ENCODE data around the gene DDX46.

DDX46 gene

DNA sequence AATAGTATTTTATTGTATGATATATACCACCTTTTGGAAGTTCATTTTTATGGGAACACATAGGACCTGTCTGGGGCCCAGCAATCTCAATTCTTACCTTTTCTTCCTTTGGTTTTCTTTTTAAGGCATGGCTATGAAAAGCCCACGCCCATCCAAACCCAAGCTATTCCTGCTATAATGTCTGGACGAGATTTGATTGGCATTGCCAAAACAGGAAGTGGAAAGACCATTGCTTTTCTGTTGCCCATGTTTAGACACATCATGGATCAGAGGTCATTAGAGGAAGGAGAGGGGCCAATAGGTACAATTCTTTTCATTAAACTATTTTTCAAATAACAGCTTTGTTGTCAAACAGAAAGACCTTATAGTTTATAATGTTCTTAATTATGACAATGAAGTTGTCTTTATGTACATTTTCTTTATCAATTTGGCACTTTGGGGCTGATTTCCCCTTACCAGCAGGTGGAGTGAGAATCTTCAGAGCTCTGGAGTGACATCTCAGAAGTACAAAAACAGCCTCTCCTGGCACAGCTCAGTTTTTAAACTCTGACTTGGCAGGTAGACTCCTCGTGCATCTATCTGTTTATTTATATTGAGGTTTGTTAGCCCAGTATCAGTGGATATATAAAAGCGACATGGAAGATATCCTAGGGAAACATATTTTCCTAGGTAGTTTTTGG, 25.8 kb downstream of the DDX46 start:
- Histone ChIP-seq H3K36me3 (ENCODE audit: control insufficient read depth in 4 of 4, insufficient read depth in 4 of 4, low read length in 3 of 4) (peaks cover 14 to 76% (median 51%) of the 10 kb centered on the region in 4 experiments), H3K4me1 (ENCODE audit: control extremely low read depth in 1 of 4, control insufficient read depth in 4 of 4, insufficient read depth in 4 of 4, low read length in 3 of 4) (no peaks in the 10 kb centered on the region), H3K9me3 (ENCODE audit: control extremely low read depth in 1 of 5, control insufficient read depth in 4 of 5, insufficient read depth in 2 of 5, low read depth in 1 of 5, low read length in 4 of 5) (no peaks in the 10 kb centered on the region), H3K27me3 (replicated peaks in 2 of 5; ENCODE audit: control insufficient read depth in 4 of 5, insufficient read depth in 5 of 5, low read length in 4 of 5) (no peaks in the 10 kb centered on the region), H3K4me3 (ENCODE audit: control insufficient read depth in 1 of 7, extremely low read depth in 1 of 7, insufficient read depth in 4 of 7, low read depth in 2 of 7, low read length in 6 of 7) (no peak overlapping the region), H3K27ac (ENCODE audit: insufficient read depth in 1 of 2, low read depth in 1 of 2, low read length in 2 of 2, poor library complexity in 1 of 2, severe bottlenecking in 2 of 2) (peak overlapping the region in 1 of 2 experiments; percentile 3)
- POLR2A ChIA-PET, result no interaction called here
- peak; percentile 23 to 50 (median 45) for DNase-seq
- CTCF ChIA-PET, result interaction anchor here (0.9 to 1.1 kb wide), 3 partner anchors 12 to 40 kb away, joined by 3 read pairs; no protein-coding TSS in a partner anchor
- WGBS (ENCODE audit: insufficient coverage), result 100% methylated on average over 1 of the region's 4 CpGs

DNA sequence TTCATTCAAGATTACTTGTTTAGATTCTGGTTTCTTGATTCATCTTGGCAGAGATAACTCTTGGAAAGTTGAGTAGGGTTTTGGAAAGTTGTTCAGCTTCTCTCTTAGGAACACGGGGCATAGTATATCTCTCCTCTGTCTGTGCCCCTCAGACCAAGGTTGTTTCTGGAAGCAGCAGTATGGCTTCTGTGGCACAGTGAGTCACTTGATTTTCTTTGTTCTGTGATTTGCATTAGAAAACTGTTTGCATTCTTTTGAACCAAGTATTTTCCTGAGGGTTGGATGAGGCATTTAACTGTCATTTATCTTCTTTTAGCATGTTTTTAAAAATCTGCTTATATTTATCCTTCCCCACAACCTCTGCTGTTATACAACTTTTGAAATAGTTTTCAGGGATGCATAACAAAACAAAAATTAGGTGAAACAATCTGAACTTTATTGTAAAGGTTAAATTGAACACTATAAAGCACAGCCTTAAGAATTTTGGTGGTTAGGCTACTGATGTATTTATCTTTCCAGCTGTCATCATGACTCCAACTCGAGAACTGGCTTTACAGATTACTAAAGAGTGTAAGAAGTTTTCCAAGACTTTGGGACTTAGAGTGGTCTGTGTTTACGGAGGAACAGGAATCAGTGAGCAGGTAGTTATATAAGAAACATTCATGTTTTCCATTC, 26.5 kb downstream of the DDX46 start:
- ChIA-PET POLR2A (no interaction called here), CTCF (interaction anchor here (0.9 to 1.1 kb wide), 3 partner anchors 12 to 39 kb away, joined by 3 read pairs; no protein-coding TSS in a partner anchor)
- no CpG with 5 or more reads among the region's 3 CpGs for WGBS (ENCODE audit: insufficient coverage)
- Histone ChIP-seq H3K36me3 (ENCODE audit: control insufficient read depth in 4 of 4, insufficient read depth in 4 of 4, low read length in 3 of 4) (peaks cover 12 to 75% (median 48%) of the 10 kb centered on the region in 4 experiments), H3K4me3 (ENCODE audit: control insufficient read depth in 1 of 7, extremely low read depth in 1 of 7, insufficient read depth in 4 of 7, low read depth in 2 of 7, low read length in 6 of 7) (no peak overlapping the region), H3K9me3 (ENCODE audit: control extremely low read depth in 1 of 5, control insufficient read depth in 4 of 5, insufficient read depth in 2 of 5, low read depth in 1 of 5, low read length in 4 of 5) (no peaks in the 10 kb centered on the region), H3K27ac (ENCODE audit: insufficient read depth in 1 of 2, low read depth in 1 of 2, low read length in 2 of 2, poor library complexity in 1 of 2, severe bottlenecking in 2 of 2) (no peak overlapping the region), H3K4me1 (ENCODE audit: control extremely low read depth in 1 of 4, control insufficient read depth in 4 of 4, insufficient read depth in 4 of 4, low read length in 3 of 4) (no peaks in the 10 kb centered on the region), H3K27me3 (replicated peaks in 2 of 5; ENCODE audit: control insufficient read depth in 4 of 5, insufficient read depth in 5 of 5, low read length in 4 of 5) (no peaks in the 10 kb centered on the region)
- DNase-seq, result no peak

DNA sequence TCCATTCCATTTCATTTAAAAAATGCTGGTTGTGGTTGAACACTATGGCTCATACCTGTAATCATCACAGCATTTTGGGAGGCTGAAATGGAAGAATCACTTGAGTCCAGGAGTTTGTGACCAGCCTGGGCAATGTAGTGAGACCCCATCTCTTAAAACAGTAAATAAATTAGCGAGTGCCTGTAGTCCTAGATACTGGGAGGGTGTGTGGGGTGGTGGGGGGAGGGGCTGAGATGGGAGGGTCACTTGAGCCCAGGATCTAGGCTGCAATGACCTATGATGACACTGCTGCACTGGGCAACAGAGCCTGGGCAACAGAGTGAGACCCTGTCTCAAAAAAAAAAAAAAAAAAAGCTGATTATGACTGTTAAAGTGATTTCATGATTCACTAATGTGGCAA, 29.1 kb downstream of the DDX46 start:
- H3K27me3 ChIP-seq (replicated peaks in 2 of 5; ENCODE audit: control insufficient read depth in 4 of 5, insufficient read depth in 5 of 5, low read length in 4 of 5), result no peaks in the 10 kb centered on the region
- H3K36me3 ChIP-seq (ENCODE audit: control insufficient read depth in 4 of 4, insufficient read depth in 4 of 4, low read length in 3 of 4), result peaks cover 11 to 77% (median 54%) of the 10 kb centered on the region in 4 experiments
- no peak for DNase-seq
- H3K4me3 ChIP-seq (ENCODE audit: control insufficient read depth in 1 of 7, extremely low read depth in 1 of 7, insufficient read depth in 4 of 7, low read depth in 2 of 7, low read length in 6 of 7), result no peak overlapping the region
- H3K9me3 ChIP-seq (ENCODE audit: control extremely low read depth in 1 of 5, control insufficient read depth in 4 of 5, insufficient read depth in 2 of 5, low read depth in 1 of 5, low read length in 4 of 5), result no peaks in the 10 kb centered on the region
- no peaks in the 10 kb centered on the region for H3K4me1 ChIP-seq (ENCODE audit: control extremely low read depth in 1 of 4, control insufficient read depth in 4 of 4, insufficient read depth in 4 of 4, low read length in 3 of 4)
- ChIA-PET POLR2A (no interaction called here), CTCF (no interaction called here)
- H3K27ac ChIP-seq (ENCODE audit: insufficient read depth in 1 of 2, low read depth in 1 of 2, low read length in 2 of 2, poor library complexity in 1 of 2, severe bottlenecking in 2 of 2), result no peak overlapping the region
- no CpG with 5 or more reads among the region's 1 CpG for WGBS (ENCODE audit: insufficient coverage)

DNA sequence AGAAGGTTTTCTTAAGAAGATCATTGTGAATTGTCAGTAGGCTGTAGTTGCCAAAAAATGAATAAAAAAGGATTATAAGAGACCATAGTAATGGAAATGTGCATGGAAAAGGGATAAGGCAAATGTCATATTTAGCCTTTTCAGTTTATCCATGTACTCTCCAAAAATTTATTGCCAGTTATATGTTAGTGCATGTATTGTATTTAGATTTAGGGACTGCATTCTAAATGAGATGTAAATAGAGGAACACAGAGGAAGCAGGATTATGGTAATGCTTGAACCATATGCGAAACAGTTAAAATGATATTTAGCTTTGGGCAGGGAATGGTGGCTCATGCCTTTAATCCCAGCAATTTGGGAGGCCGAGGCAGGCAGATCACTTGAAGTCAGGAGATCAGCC, 33.0 kb downstream of the DDX46 start:
- H3K4me3 ChIP-seq (ENCODE audit: control insufficient read depth in 1 of 7, extremely low read depth in 1 of 7, insufficient read depth in 4 of 7, low read depth in 2 of 7, low read length in 6 of 7), result no peak overlapping the region
- no peaks in the 10 kb centered on the region for H3K27me3 ChIP-seq (replicated peaks in 2 of 5; ENCODE audit: control insufficient read depth in 4 of 5, insufficient read depth in 5 of 5, low read length in 4 of 5)
- DNase-seq, result no peak
- H3K9me3 ChIP-seq (ENCODE audit: control extremely low read depth in 1 of 5, control insufficient read depth in 4 of 5, insufficient read depth in 2 of 5, low read depth in 1 of 5, low read length in 4 of 5), result no peaks in the 10 kb centered on the region
- no peak overlapping the region for H3K27ac ChIP-seq (ENCODE audit: insufficient read depth in 1 of 2, low read depth in 1 of 2, low read length in 2 of 2, poor library complexity in 1 of 2, severe bottlenecking in 2 of 2)
- ChIA-PET POLR2A (no interaction called here), CTCF (interaction anchor here (0.6 to 2.5 kb wide), 3 partner anchors 69 to 393 kb away, joined by 3 to 6 read pairs (median 3); partner anchors contain the start of gene PCBD2)
- peaks cover 23 to 79% (median 57%) of the 10 kb centered on the region in 4 experiments for H3K36me3 ChIP-seq (ENCODE audit: control insufficient read depth in 4 of 4, insufficient read depth in 4 of 4, low read length in 3 of 4)
- H3K4me1 ChIP-seq (ENCODE audit: control extremely low read depth in 1 of 4, control insufficient read depth in 4 of 4, insufficient read depth in 4 of 4, low read length in 3 of 4), result no peaks in the 10 kb centered on the region
- WGBS (ENCODE audit: insufficient coverage), result 100% methylated on average over 2 of the region's 2 CpGs

DNA sequence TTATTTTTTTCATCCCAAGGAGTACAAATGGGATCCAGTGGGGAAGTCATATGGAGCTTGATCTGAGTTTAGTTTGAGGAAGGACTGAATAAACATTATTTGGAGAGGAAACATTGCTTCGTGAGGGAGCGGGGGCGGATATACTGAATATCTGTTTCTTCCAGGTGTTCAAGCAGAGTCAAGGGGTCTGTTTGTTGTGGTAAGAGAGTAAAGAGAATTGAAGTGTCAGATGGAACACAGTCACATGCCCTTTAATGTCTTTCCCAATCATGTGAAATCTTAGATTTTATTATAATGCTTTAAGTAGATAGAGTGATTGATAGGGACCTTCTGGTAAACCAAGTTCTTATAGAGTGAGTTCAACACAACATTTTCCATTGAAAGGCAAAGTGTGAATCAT, 33.7 kb downstream of the DDX46 start:
- no peaks in the 10 kb centered on the region for H3K4me1 ChIP-seq (ENCODE audit: control extremely low read depth in 1 of 4, control insufficient read depth in 4 of 4, insufficient read depth in 4 of 4, low read length in 3 of 4)
- no peaks in the 10 kb centered on the region for H3K9me3 ChIP-seq (ENCODE audit: control extremely low read depth in 1 of 5, control insufficient read depth in 4 of 5, insufficient read depth in 2 of 5, low read depth in 1 of 5, low read length in 4 of 5)
- H3K36me3 ChIP-seq (ENCODE audit: control insufficient read depth in 4 of 4, insufficient read depth in 4 of 4, low read length in 3 of 4), result peaks cover 23 to 75% (median 53%) of the 10 kb centered on the region in 4 experiments
- no CpG with 5 or more reads among the region's 3 CpGs for WGBS (ENCODE audit: insufficient coverage)
- no peak for DNase-seq
- H3K27me3 ChIP-seq (replicated peaks in 2 of 5; ENCODE audit: control insufficient read depth in 4 of 5, insufficient read depth in 5 of 5, low read length in 4 of 5), result no peaks in the 10 kb centered on the region
- H3K4me3 ChIP-seq (ENCODE audit: control insufficient read depth in 1 of 7, extremely low read depth in 1 of 7, insufficient read depth in 4 of 7, low read depth in 2 of 7, low read length in 6 of 7), result no peak overlapping the region
- CTCF ChIA-PET, result interaction anchor here (1.0 to 2.5 kb wide), 2 partner anchors 68 to 113 kb away, joined by 3 to 6 read pairs; partner anchors contain the start of gene PCBD2
- H3K27ac ChIP-seq (ENCODE audit: insufficient read depth in 1 of 2, low read depth in 1 of 2, low read length in 2 of 2, poor library complexity in 1 of 2, severe bottlenecking in 2 of 2), result no peak overlapping the region
- POLR2A ChIA-PET, result no interaction called here

DNA sequence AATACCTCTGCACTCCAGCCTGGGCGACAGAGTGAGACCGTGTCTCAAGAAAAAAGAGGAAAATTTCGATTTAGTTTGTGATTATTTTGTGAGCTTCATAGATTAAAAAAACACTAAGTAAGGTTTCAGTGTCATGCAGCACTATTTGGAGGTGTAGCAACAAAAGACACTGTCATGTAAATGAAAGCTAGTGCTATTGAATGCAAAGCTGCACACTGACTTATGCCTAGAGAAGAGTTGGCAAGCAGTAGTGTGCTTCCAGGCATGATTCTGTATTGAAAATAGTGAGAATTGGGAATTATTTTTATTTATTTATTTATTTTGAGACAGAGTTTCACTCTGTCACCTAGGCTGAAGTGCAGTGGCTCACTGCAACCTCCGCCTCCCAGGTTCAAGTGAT, 34.5 kb downstream of the DDX46 start:
- peaks cover 23 to 75% (median 54%) of the 10 kb centered on the region in 4 experiments for H3K36me3 ChIP-seq (ENCODE audit: control insufficient read depth in 4 of 4, insufficient read depth in 4 of 4, low read length in 3 of 4)
- no peaks in the 10 kb centered on the region for H3K9me3 ChIP-seq (ENCODE audit: control extremely low read depth in 1 of 5, control insufficient read depth in 4 of 5, insufficient read depth in 2 of 5, low read depth in 1 of 5, low read length in 4 of 5)
- POLR2A ChIA-PET, result no interaction called here
- H3K27me3 ChIP-seq (replicated peaks in 2 of 5; ENCODE audit: control insufficient read depth in 4 of 5, insufficient read depth in 5 of 5, low read length in 4 of 5), result no peaks in the 10 kb centered on the region
- no peak overlapping the region for H3K4me3 ChIP-seq (ENCODE audit: control insufficient read depth in 1 of 7, extremely low read depth in 1 of 7, insufficient read depth in 4 of 7, low read depth in 2 of 7, low read length in 6 of 7)
- no peak for DNase-seq
- H3K27ac ChIP-seq (ENCODE audit: insufficient read depth in 1 of 2, low read depth in 1 of 2, low read length in 2 of 2, poor library complexity in 1 of 2, severe bottlenecking in 2 of 2), result no peak overlapping the region
- WGBS (ENCODE audit: insufficient coverage), result 97% methylated on average over 4 of the region's 4 CpGs
- CTCF ChIA-PET, result interaction anchor here (2.5 kb wide), 1 partner anchor 112 kb away, joined by 6 read pairs; the partner anchor contains the start of gene PCBD2
- H3K4me1 ChIP-seq (ENCODE audit: control extremely low read depth in 1 of 4, control insufficient read depth in 4 of 4, insufficient read depth in 4 of 4, low read length in 3 of 4), result no peaks in the 10 kb centered on the region

DNA sequence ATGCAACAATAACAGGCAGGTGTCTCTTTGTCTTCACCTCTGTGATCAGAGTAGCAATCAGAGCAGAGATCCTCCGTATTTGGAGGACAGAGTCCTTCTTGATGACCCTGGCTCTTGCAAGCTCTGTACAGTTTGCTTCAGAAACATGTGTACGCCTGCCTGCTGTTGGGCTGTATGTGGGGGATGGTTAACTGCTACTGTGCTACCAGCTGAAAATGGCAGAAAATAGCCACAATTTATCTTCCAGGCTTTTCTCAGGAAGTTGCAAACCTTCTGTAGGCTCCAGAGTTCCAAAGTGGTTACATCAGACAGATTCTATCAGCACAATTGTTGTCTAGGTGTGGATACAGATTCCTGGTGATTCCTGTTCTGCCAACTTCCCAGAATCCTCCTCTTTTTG, 35.5 kb downstream of the DDX46 start:
- no peak for DNase-seq
- H3K4me1 ChIP-seq (ENCODE audit: control extremely low read depth in 1 of 4, control insufficient read depth in 4 of 4, insufficient read depth in 4 of 4, low read length in 3 of 4), result no peaks in the 10 kb centered on the region
- no peaks in the 10 kb centered on the region for H3K27me3 ChIP-seq (replicated peaks in 2 of 5; ENCODE audit: control insufficient read depth in 4 of 5, insufficient read depth in 5 of 5, low read length in 4 of 5)
- no peak overlapping the region for H3K4me3 ChIP-seq (ENCODE audit: control insufficient read depth in 1 of 7, extremely low read depth in 1 of 7, insufficient read depth in 4 of 7, low read depth in 2 of 7, low read length in 6 of 7)
- H3K27ac ChIP-seq (ENCODE audit: insufficient read depth in 1 of 2, low read depth in 1 of 2, low read length in 2 of 2, poor library complexity in 1 of 2, severe bottlenecking in 2 of 2), result no peak overlapping the region
- H3K9me3 ChIP-seq (ENCODE audit: control extremely low read depth in 1 of 5, control insufficient read depth in 4 of 5, insufficient read depth in 2 of 5, low read depth in 1 of 5, low read length in 4 of 5), result no peaks in the 10 kb centered on the region
- peaks cover 23 to 79% (median 57%) of the 10 kb centered on the region in 4 experiments for H3K36me3 ChIP-seq (ENCODE audit: control insufficient read depth in 4 of 4, insufficient read depth in 4 of 4, low read length in 3 of 4)
- CTCF ChIA-PET, result interaction anchor here (2.5 kb wide), 1 partner anchor 111 kb away, joined by 6 read pairs; the partner anchor contains the start of gene PCBD2
- WGBS (ENCODE audit: insufficient coverage), result 92% methylated on average over 2 of the region's 2 CpGs
- POLR2A ChIA-PET, result no interaction called here
